CD4-positive, CD25-positive, alpha-beta regulatory T cell (primary cell): ENCODE measurements around the gene PRKCE. TPM values are rescaled to one million over a fixed set of nuclear protein-coding genes. Genes with fewer than 3 reads are reported as not detected.
"Not testable (repeated sequence)": the region's sequence is repeated elsewhere in the genome, so short reads cannot be mapped to it uniquely, and the experiment has no call there.

Experiments used
- ATAC-seq, 2 donors: fragments of 150-1000 bp; cut with Tn5 transposase; one replicate each; pipeline ENCODE4 v1.10.0; 2021; ENCODE audit warnings: low read depth in 2 of 2, moderate number of reproducible peaks in 2 of 2, moderate library complexity in 1 of 2
- DNase-seq, 3 donors: peaks; one replicate each; pipeline versions ENCODE4 v3.0.0 to v3.0.0-alpha.2; 2012 to 2022; ENCODE audit warnings: mixed read lengths in 1 of 3
- H3K27ac ChIP-seq: one replicate; pipeline ENCODE4 v1.7.0; 2013; ENCODE audit warnings: mild to moderate bottlenecking, low read length; ENCODE audit not compliant: insufficient read depth, poor library complexity, severe bottlenecking
- H3K27me3 ChIP-seq: one replicate; pipeline ENCODE4 v1.7.0; 2013; ENCODE audit warnings: low read length; ENCODE audit not compliant: control insufficient read depth, insufficient read depth
- H3K36me3 ChIP-seq: one replicate; pipeline ENCODE4 v1.7.0; 2013; ENCODE audit warnings: mild to moderate bottlenecking, low read length, moderate library complexity; ENCODE audit not compliant: control insufficient read depth, insufficient read depth
- H3K4me1 ChIP-seq: 2 replicates; pipeline ENCODE4 v1.7.0; 2013; ENCODE audit warnings: mild to moderate bottlenecking, low read length; ENCODE audit not compliant: insufficient read depth, control insufficient read depth, poor library complexity, severe bottlenecking
- H3K4me3 ChIP-seq: one replicate; pipeline ENCODE4 v1.7.0; 2013; ENCODE audit warnings: low read depth, mild to moderate bottlenecking, low read length, moderate library complexity
- H3K9me3 ChIP-seq, 2 experiments: 1 replicate in 1 of 2; 2 replicates in 1 of 2; pipeline ENCODE4 v1.7.0; 2013; ENCODE audit warnings: low read length in 2 of 2, mild to moderate bottlenecking in 1 of 2, moderate library complexity in 1 of 2; ENCODE audit not compliant: control insufficient read depth in 2 of 2
- H3K27ac Mint-ChIP-seq, 3 donors: one replicate each; pipeline ENCODE4 v1.8.0; 2020 to 2022; ENCODE audit warnings: mild to moderate bottlenecking in 3 of 3, mixed read lengths in 3 of 3, moderate library complexity in 2 of 3
- H3K27me3 Mint-ChIP-seq: one replicate; pipeline ENCODE4 v1.8.0; 2022; ENCODE audit warnings: mild to moderate bottlenecking, mixed read lengths
- H3K36me3 Mint-ChIP-seq: one replicate; pipeline ENCODE4 v1.8.0; 2020; ENCODE audit warnings: mixed read lengths
- H3K4me1 Mint-ChIP-seq, 4 donors: one replicate each; pipeline ENCODE4 v1.8.0; 2020 to 2022; ENCODE audit warnings: mixed read lengths in 4 of 4, mild to moderate bottlenecking in 1 of 4
- H3K4me3 Mint-ChIP-seq, 4 donors: one replicate each; pipeline ENCODE4 v1.8.0; 2020 to 2022; ENCODE audit warnings: mild to moderate bottlenecking in 4 of 4, mixed read lengths in 4 of 4, moderate library complexity in 3 of 4
- H3K9me3 Mint-ChIP-seq, 7 donors: one replicate each; pipeline ENCODE4 v1.8.0; 2020 to 2022; ENCODE audit warnings: mixed read lengths in 7 of 7, mild to moderate bottlenecking in 3 of 7, moderate library complexity in 2 of 7
- polyA plus RNA-seq, 4 donors: library from polyadenylated mRNA; unstranded; fragments of 300-500 nt; fragmentation: Illumina TruSeq; gene quantifications; one replicate each; pipeline ENCODE4 v1.2.3, GENCODE V29; 2021
- total RNA-seq: library from RNA; stranded (reverse); gene quantifications from one replicate; pipeline ENCODE4 v1.2.3, GENCODE V29; 2022

Gene PRKCE
- total and polyA plus RNA-seq, 5 donors from 2014 or later: 0.78 to 16.5 (median 1.3) TPM

DNA sequence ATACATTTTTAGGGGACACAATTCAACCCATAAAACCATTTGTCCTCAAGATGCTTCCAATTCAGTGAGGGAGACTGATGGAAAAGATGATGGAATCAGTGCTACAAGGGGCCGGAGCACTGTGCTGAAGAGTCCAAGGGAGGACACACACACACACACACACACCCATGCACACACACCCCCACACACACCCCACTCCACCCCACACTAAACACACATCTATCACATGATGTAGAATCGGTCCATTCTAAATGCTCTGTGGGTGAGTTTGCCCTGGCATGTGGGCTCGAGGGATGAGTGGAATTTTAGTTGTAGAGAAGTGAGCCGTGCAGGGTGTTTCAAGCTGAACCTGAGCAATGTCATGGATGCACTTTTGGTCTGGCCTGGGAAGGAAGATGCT lies 41.1 kb downstream of the PRKCE start:
- DNase-seq: no peak
- H3K36me3 ChIP-seq: no peaks in the 10 kb centered on the region
- H3K27me3 ChIP-seq: no peaks in the 10 kb centered on the region
- Mint-ChIP-seq H3K36me3 (no peaks in the 10 kb centered on the region), H3K4me3 (no peak overlapping the region), H3K27me3 (no peaks in the 10 kb centered on the region), H3K27ac (no peak overlapping the region), H3K4me1 (peaks cover 0 to 10% (median 2%) of the 10 kb centered on the region in 4 donors), H3K9me3 (no peaks in the 10 kb centered on the region)
- no peak for ATAC-seq
- no peak overlapping the region for H3K27ac ChIP-seq
- no peaks in the 10 kb centered on the region for H3K4me1 ChIP-seq
- H3K9me3 ChIP-seq: no peaks in the 10 kb centered on the region
- no peak overlapping the region for H3K4me3 ChIP-seq

DNA sequence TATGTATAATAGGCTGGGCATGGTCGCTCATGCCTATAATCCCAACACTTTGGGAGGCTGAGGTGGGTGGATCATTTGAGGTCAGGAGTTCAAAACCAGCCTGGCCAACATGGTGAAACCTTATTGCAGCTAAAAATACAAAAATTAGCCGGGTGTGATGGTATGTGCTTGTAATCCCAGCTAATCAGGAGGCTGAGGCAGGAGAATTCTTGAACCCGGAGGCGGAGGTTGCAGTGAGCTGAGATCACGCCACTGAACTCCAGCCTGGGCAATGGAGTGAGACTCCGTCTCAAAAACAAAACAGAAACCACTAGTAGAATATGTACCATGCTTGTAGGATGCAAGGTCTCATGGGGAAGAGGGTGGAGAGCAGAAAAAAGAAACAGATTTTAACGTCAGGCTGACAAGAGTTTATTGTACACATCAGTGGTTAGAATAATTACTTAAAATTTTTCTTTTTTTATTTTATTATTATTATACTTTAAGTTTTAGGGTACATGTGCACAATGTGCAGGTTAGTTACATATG lies 44.1 kb downstream of the PRKCE start:
- not testable (repeated sequence) for H3K36me3 Mint-ChIP-seq, H3K4me3 Mint-ChIP-seq, H3K27me3 ChIP-seq, H3K27ac ChIP-seq, H3K4me1 ChIP-seq, ATAC-seq, H3K9me3 Mint-ChIP-seq, H3K36me3 ChIP-seq, H3K9me3 ChIP-seq, H3K4me3 ChIP-seq, H3K27me3 Mint-ChIP-seq, H3K4me1 Mint-ChIP-seq, H3K27ac Mint-ChIP-seq, DNase-seq

DNA sequence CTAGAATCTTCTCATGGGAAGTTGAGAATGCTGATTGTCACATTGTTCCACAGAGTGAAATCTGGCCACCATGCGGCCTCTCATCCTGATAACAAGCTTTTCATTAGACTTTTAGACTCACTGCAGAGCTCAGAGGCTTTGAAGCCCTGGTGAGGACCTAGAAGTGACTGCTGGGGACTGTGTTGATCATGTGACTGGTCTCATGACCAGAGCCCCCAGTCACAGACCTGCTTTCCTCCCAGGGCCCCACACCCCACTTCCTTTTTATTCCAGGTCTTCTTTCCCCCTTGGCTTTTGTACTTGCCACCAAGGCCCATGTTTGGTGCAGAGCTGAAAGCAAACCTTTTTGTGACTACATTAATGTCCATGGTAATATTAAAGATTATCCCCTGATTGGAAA lies 45.2 kb downstream of the PRKCE start:
- Mint-ChIP-seq H3K4me1 (peaks cover 0 to 7% (median 2%) of the 10 kb centered on the region in 4 donors), H3K9me3 (no peaks in the 10 kb centered on the region), H3K27me3 (no peaks in the 10 kb centered on the region), H3K27ac (no peak overlapping the region), H3K4me3 (no peak overlapping the region), H3K36me3 (no peaks in the 10 kb centered on the region)
- no peak for DNase-seq
- Histone ChIP-seq H3K27me3 (no peaks in the 10 kb centered on the region), H3K4me1 (no peaks in the 10 kb centered on the region), H3K27ac (no peak overlapping the region), H3K4me3 (no peak overlapping the region), H3K9me3 (no peaks in the 10 kb centered on the region), H3K36me3 (no peaks in the 10 kb centered on the region)
- no peak for ATAC-seq

DNA sequence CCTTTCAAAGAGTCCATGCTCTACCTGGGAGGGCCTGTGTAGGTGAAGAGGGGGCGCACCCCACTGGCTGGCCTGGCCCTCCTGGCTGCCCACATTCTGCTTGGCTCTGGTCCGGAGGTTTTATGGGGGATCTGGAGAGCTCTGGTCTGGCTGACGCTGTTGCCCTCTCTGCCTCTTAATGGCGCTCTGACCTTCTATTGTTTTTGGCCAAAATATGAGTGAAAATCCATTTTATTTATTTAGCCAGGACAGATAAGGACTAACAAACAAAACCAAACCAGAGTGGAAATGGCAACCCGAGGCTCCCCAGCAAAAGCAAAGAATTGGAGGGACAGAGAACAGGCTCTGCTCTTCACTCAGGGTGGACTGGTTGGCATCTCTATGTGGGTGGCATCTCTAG lies 45.7 kb downstream of the PRKCE start:
- H3K4me3 ChIP-seq: no peak overlapping the region
- H3K36me3 ChIP-seq: no peaks in the 10 kb centered on the region
- no peaks in the 10 kb centered on the region for H3K4me1 ChIP-seq
- Mint-ChIP-seq H3K4me3 (no peak overlapping the region), H3K4me1 (peaks cover 0 to 7% (median 2%) of the 10 kb centered on the region in 4 donors), H3K9me3 (no peaks in the 10 kb centered on the region), H3K27me3 (no peaks in the 10 kb centered on the region), H3K36me3 (no peaks in the 10 kb centered on the region), H3K27ac (peak overlapping the region in 1 of 3 donors; percentile 20)
- DNase-seq (no peak), ATAC-seq (no peak)
- H3K27me3 ChIP-seq: no peaks in the 10 kb centered on the region
- no peaks in the 10 kb centered on the region for H3K9me3 ChIP-seq
- H3K27ac ChIP-seq: no peak overlapping the region

DNA sequence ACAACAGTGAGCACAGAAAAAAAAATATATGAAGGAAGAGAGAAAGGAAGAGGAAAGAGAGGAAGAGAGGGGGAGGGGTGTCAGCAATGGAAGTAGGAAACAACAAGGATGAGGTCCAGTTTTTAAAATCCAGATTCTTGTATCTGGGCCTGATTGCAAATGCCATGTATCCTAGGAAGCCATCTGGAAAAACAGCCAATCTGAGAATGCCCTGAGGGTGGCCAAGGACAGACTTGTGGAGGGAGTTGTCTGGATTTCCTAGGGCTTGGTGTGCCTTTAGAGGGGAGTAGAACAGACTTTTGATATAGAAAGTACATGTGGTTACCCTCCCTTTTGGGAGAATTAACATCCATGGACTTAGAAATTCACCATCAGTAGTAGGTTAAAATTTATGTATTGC lies 47.1 kb downstream of the PRKCE start:
- Histone ChIP-seq H3K4me1 (no peaks in the 10 kb centered on the region), H3K27ac (no peak overlapping the region), H3K36me3 (no peaks in the 10 kb centered on the region), H3K4me3 (no peak overlapping the region), H3K9me3 (no peaks in the 10 kb centered on the region), H3K27me3 (no peaks in the 10 kb centered on the region)
- Mint-ChIP-seq H3K36me3 (no peaks in the 10 kb centered on the region), H3K4me1 (peaks cover 0 to 7% (median under 1%) of the 10 kb centered on the region in 4 donors), H3K4me3 (no peak overlapping the region), H3K27me3 (no peaks in the 10 kb centered on the region), H3K9me3 (no peaks in the 10 kb centered on the region), H3K27ac (peak overlapping the region in 1 of 3 donors; percentile 41)
- no peak for DNase-seq
- no peak for ATAC-seq

DNA sequence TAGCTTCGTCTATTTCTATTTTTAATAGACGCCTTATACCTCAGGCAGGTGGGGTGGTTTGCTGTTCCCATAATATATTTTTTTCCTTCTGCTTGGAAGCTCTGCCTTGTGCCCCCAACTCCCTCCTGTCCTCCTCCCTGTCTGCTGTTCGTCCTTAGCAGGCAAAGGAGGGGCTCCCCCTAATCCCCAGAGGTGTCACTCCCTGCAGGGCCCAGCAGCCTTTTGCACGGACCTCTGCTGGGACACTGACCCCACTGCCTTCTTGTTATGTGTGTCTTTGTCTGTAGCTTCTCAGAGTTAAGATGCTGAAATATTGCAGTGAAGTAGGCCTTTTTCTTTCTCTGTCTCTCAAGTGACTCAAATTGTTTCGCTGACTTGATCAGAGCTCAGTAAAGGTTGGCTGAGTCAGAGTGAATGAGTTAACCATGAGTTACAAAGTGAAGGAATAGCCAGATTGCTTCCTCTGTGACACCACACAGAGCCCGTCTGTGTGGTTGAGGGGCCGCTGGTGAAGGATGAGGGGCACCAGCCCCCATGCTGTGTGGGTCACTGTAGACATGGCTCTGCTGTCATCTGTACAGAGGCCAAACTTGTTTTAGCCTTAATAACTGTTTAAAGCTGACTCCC lies 47.7 kb downstream of the PRKCE start:
- Histone ChIP-seq H3K4me3 (no peak overlapping the region), H3K9me3 (no peaks in the 10 kb centered on the region), H3K27ac (no peak overlapping the region), H3K36me3 (no peaks in the 10 kb centered on the region), H3K27me3 (no peaks in the 10 kb centered on the region), H3K4me1 (no peaks in the 10 kb centered on the region)
- DNase-seq (no peak), ATAC-seq (peak in 1 of 2 donors; percentile 25)
- Mint-ChIP-seq H3K27ac (peak overlapping the region in 1 of 3 donors; percentile 3), H3K4me1 (peaks cover 0 to 7% (median 2%) of the 10 kb centered on the region in 4 donors), H3K27me3 (no peaks in the 10 kb centered on the region), H3K9me3 (no peaks in the 10 kb centered on the region), H3K4me3 (no peak overlapping the region), H3K36me3 (no peaks in the 10 kb centered on the region)

DNA sequence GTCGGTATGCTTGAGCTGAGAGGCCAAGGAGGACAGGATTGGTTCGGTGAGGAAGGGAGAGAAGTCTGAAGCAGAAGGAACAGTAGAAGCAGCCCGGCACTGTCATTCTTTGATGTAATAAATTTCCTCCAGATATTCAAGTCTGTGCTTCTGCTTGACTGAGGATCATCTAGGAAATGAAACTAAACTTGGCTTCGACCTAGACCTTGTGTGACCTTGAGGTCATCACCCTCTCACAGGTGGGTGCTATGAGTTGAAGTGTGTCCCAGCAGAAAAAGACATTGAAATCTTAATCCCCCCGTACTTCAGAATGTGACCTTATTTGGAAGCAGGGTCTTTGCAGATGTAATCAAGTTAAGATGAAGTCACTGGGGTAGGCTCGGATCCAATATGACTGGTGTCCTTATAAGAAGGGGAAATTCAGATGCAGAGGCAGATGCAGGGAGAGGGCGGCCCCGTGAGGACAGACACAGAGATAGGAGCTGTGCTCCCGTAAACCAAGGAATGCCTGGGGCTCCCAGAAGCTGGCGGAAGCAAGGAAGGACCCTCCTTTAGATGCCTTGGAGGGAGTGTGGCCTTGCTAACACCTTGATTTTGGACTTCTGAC lies 49.0 kb downstream of the PRKCE start:
- Mint-ChIP-seq H3K4me3 (no peak overlapping the region), H3K27ac (no peak overlapping the region), H3K36me3 (no peaks in the 10 kb centered on the region), H3K4me1 (peaks cover 0 to 7% (median 3%) of the 10 kb centered on the region in 4 donors), H3K27me3 (no peaks in the 10 kb centered on the region), H3K9me3 (no peaks in the 10 kb centered on the region)
- Histone ChIP-seq H3K4me3 (no peak overlapping the region), H3K4me1 (no peaks in the 10 kb centered on the region), H3K36me3 (no peaks in the 10 kb centered on the region), H3K9me3 (no peaks in the 10 kb centered on the region), H3K27me3 (no peaks in the 10 kb centered on the region), H3K27ac (no peak overlapping the region)
- no peak for ATAC-seq
- no peak for DNase-seq

DNA sequence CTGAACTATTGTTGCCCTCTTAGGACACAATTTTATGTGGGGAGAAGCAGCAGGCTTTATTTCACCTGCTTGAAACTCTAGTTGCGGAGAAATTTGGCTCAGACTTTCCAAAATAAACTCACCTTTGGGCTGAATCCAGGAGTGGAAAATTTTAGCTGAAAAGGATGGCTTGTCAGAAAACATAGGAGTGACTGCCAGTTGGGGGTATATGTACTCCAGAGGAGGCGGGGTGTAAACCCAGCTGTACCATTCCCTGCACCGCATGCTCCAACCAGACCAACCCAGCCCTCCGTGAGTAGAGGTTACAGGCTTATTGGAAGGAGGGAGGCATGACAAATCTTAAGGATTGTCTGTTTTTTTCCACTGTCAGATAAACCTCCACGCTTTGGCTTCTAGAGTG lies 53.8 kb downstream of the PRKCE start:
- no peaks in the 10 kb centered on the region for H3K27me3 ChIP-seq
- Mint-ChIP-seq H3K36me3 (peaks cover 22% of the 10 kb centered on the region), H3K27ac (no peak overlapping the region), H3K4me1 (peaks cover 0 to 9% (median 3%) of the 10 kb centered on the region in 4 donors), H3K27me3 (no peaks in the 10 kb centered on the region), H3K9me3 (peaks cover 0 to 3% (median 0%) of the 10 kb centered on the region in 7 donors), H3K4me3 (no peak overlapping the region)
- no peak for DNase-seq
- no peaks in the 10 kb centered on the region for H3K4me1 ChIP-seq
- H3K27ac ChIP-seq: no peak overlapping the region
- no peak overlapping the region for H3K4me3 ChIP-seq
- no peaks in the 10 kb centered on the region for H3K9me3 ChIP-seq
- no peaks in the 10 kb centered on the region for H3K36me3 ChIP-seq
- ATAC-seq: no peak
